DND-41 (cell line): ENCODE results near the gene PTPRO.

Experiments used
- EZH2 ChIP-seq: IDR thresholded peaks from 3 replicates; pipeline ENCODE4 v1.6.1; 2012; ENCODE audit warnings: borderline replicate concordance, low read depth, mild to moderate bottlenecking, moderate library complexity, low read length, inconsistent platforms; ENCODE audit not compliant: severe bottlenecking
- TF ChIP-seq, protein P1 (sequence below): IDR thresholded peaks from 2 replicates; pipeline ENCODE4 v1.5.1; 2012; ENCODE audit warnings: borderline replicate concordance, low read length, moderate library complexity, mild to moderate bottlenecking; ENCODE audit not compliant: poor library complexity, severe bottlenecking; ENCODE audit errors: extremely low read depth

DNA sequence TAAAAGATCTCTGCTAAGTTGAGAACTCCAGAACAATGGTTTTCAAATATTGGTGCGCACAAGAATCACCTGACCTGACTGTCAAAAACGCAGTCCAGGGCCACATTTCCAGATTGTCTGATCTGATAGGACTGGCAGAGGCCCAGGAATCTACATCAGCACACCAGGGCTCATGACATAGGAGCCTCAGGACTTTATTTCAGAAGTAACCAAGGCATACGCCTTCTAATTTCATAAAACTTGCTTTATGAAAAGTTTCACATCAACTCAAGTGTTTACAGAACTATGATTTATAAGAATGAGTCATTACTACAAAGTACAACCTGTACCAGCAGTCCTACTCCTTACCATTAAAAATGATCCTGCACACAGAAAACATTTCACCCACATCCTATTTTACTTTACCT lies 47.7 kb upstream of the PTPRO start:
- TF ChIP-seq, protein P1, sequence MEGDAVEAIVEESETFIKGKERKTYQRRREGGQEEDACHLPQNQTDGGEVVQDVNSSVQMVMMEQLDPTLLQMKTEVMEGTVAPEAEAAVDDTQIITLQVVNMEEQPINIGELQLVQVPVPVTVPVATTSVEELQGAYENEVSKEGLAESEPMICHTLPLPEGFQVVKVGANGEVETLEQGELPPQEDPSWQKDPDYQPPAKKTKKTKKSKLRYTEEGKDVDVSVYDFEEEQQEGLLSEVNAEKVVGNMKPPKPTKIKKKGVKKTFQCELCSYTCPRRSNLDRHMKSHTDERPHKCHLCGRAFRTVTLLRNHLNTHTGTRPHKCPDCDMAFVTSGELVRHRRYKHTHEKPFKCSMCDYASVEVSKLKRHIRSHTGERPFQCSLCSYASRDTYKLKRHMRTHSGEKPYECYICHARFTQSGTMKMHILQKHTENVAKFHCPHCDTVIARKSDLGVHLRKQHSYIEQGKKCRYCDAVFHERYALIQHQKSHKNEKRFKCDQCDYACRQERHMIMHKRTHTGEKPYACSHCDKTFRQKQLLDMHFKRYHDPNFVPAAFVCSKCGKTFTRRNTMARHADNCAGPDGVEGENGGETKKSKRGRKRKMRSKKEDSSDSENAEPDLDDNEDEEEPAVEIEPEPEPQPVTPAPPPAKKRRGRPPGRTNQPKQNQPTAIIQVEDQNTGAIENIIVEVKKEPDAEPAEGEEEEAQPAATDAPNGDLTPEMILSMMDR: no peak
- no peak for TF ChIP-seq EZH2
